ENCODE data around the gene TTLL6. TPM values are rescaled to one million over a fixed set of nuclear protein-coding genes. Genes with fewer than 3 reads are reported as not detected.

TTLL6 gene
- polyA plus RNA-seq, 1 donor from 2014 or later, result not detected

DNA sequence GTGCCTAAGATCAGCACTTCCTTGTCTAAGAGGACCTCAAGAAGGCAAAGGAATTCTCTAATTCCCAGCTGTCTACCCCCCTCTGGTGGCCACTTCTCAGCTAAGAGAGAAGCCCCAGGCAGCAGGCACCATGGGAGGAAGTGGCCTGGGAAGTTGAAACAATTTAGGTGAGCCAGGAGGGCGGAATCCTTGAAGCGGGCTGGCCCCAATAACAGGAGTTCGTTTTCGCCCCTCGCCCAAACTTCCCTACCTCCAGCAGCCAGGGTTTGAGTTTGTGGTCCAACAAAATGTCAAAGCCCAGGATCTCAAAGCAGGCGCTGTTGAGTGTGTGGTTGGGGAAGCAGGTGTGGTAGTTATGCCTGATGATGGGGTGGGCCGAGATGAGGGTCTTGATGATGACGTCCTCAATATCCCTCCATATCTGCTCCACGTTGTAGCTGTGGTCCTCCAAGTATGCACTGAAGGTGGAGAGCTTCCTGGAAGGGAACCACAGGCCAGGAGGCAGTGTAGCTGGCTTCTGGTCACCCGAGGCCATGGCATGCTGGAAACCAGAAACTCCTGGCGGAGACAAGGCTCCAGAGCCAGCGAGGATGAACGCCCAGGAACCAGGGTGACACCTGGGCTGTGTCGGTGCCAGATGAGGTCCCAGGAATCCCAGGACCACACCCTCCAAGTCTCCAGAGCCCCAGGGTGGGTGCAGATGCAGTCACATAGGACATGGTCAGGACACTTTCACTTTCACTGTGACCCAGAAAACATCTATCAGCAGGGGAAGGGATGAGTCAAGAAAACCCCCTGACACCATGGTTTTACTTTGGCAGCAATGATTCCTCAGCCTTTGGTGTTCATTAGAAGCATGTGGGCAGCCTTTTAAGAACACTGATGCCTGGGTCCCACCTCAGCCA is 25.6 kb downstream of the TTLL6 start:
- Histone ChIP-seq H3K4me3 (ENCODE audit: low read length) (no peak overlapping the region), H3K79me2 (replicated peaks; ENCODE audit: insufficient read depth, low read length) (no peaks in the 10 kb centered on the region), H3K27ac (ENCODE audit: low read length) (no peak overlapping the region), H2AFZ (ENCODE audit: low read depth, low read length) (no peak overlapping the region), H3K36me3 (ENCODE audit: insufficient read depth, low read length) (no peaks in the 10 kb centered on the region), H3K9me3 (ENCODE audit: low read length) (no peaks in the 10 kb centered on the region), H4K20me1 (ENCODE audit: insufficient read depth) (no peaks in the 10 kb centered on the region), H3F3A (ENCODE audit: insufficient read depth, low read length, poor library complexity, severe bottlenecking) (no peaks in the 10 kb centered on the region), H3K9ac (ENCODE audit: low read length) (no peak overlapping the region), H3K4me2 (ENCODE audit: low read length) (no peak overlapping the region), H3K27me3 (ENCODE audit: insufficient read depth, low read depth, low read length) (no peaks in the 10 kb centered on the region), H3K9me2 (ENCODE audit: insufficient read depth, low read length) (no peaks in the 10 kb centered on the region)
- TF ChIP-seq REST (IDR thresholded peaks at IDR 0.05; ENCODE audit: borderline replicate concordance) (no peak), SMC3 (conservative IDR thresholded peaks at IDR 0.05; ENCODE audit: poor library complexity) (peak; percentile 20), POLR2AphosphoS5 (IDR thresholded peaks at IDR 0.05) (no peak), TAF1 (IDR thresholded peaks at IDR 0.05; ENCODE audit: low read depth) (no peak), EP300 (conservative IDR thresholded peaks at IDR 0.05; ENCODE audit: poor library complexity, severe bottlenecking) (no peak), EZH2 (IDR thresholded peaks at IDR 0.05; ENCODE audit: borderline replicate concordance, insufficient read depth, low read length, poor library complexity, severe bottlenecking) (no peak)

GRCh38 chr17:48790607-48791127 is 26.4 kb downstream of the TTLL6 start:
- no peak overlapping the region for H3K4me2 ChIP-seq (ENCODE audit: low read length)

More at GRCh38 chr17:48790607-48791127, 26.4 kb downstream of the TTLL6 start:
- Histone ChIP-seq H3K27me3 (ENCODE audit: insufficient read depth, low read depth, low read length) (no peaks in the 10 kb centered on the region), H3K4me3 (ENCODE audit: low read length) (no peak overlapping the region), H3K9ac (ENCODE audit: low read length) (no peak overlapping the region), H2AFZ (ENCODE audit: low read depth, low read length) (no peak overlapping the region), H3K79me2 (replicated peaks; ENCODE audit: insufficient read depth, low read length) (no peaks in the 10 kb centered on the region), H3K9me3 (ENCODE audit: low read length) (no peaks in the 10 kb centered on the region), H4K20me1 (ENCODE audit: insufficient read depth) (no peaks in the 10 kb centered on the region), H3K27ac (ENCODE audit: low read length) (no peak overlapping the region), H3K36me3 (ENCODE audit: insufficient read depth, low read length) (no peaks in the 10 kb centered on the region), H3F3A (ENCODE audit: insufficient read depth, low read length, poor library complexity, severe bottlenecking) (no peaks in the 10 kb centered on the region), H3K9me2 (ENCODE audit: insufficient read depth, low read length) (no peaks in the 10 kb centered on the region)
- TF ChIP-seq EZH2 (IDR thresholded peaks at IDR 0.05; ENCODE audit: borderline replicate concordance, insufficient read depth, low read length, poor library complexity, severe bottlenecking) (no peak), RAD21 (conservative IDR thresholded peaks at IDR 0.05) (no peak), CTCF (IDR thresholded peaks at IDR 0.05; ENCODE audit: poor library complexity, severe bottlenecking) (no peak), TAF1 (IDR thresholded peaks at IDR 0.05; ENCODE audit: low read depth) (no peak), POLR2AphosphoS5 (IDR thresholded peaks at IDR 0.05) (no peak), EP300 (conservative IDR thresholded peaks at IDR 0.05; ENCODE audit: poor library complexity, severe bottlenecking) (no peak), MXI1 (conservative IDR thresholded peaks at IDR 0.05; ENCODE audit: poor library complexity, severe bottlenecking) (no peak), SMC3 (conservative IDR thresholded peaks at IDR 0.05; ENCODE audit: poor library complexity) (no peak), REST (IDR thresholded peaks at IDR 0.05; ENCODE audit: borderline replicate concordance) (no peak)
